Activated T-cell treated with anti-CD3 and anti-CD28 coated beads for 48 hours (primary cell): ENCODE measurements around the gene RTP4.

Experiments
- DNase-seq: peaks from one replicate; pipeline ENCODE4 v3.0.0-alpha.2; 2020; ENCODE audit warnings: low read depth

RTP4 gene

GRCh38 chr3:187368251-187369088, at the start of gene RTP4:
RTP4 (plus strand) TSS chr3:187368385; CDS start chr3:187368442, 57 bp downstream.
- DNase-seq, result peak; percentile 15

- DNase-seq, result peak; percentile 5
These were observed 49.2 kb upstream of the RTP4 start for GRCh38 chr3:187318819-187319616.

- DNase-seq, result peak; percentile 51
These were observed 48.4 kb upstream of the RTP4 start for GRCh38 chr3:187319699-187320302.

GRCh38 chr3:187321766-187322165, 46.4 kb upstream of the RTP4 start:
- DNase-seq, result no peak

GRCh38 chr3:187322291-187322690, 45.9 kb upstream of the RTP4 start:
- DNase-seq, result no peak

- DNase-seq, result no peak
These were observed 45.1 kb upstream of the RTP4 start for GRCh38 chr3:187323091-187323490.

- no peak for DNase-seq
These were observed 42.6 kb upstream of the RTP4 start for GRCh38 chr3:187325632-187326031.

GRCh38 chr3:187327845-187328244, 40.3 kb upstream of the RTP4 start:
- DNase-seq, result no peak

- DNase-seq, result no peak
These were observed 39.5 kb upstream of the RTP4 start for GRCh38 chr3:187328691-187329090.

- no peak for DNase-seq
These were observed 33.3 kb upstream of the RTP4 start for GRCh38 chr3:187334904-187335303.

- DNase-seq, result no peak
These were observed 31.9 kb upstream of the RTP4 start for GRCh38 chr3:187336322-187336721.

GRCh38 chr3:187340578-187340977, 27.6 kb upstream of the RTP4 start:
- DNase-seq, result no peak

- DNase-seq, result no peak
These were observed 25.9 kb upstream of the RTP4 start for GRCh38 chr3:187342255-187342654.

GRCh38 chr3:187343670-187344069, 24.5 kb upstream of the RTP4 start:
- DNase-seq, result no peak

- DNase-seq, result no peak
These were observed 15.3 kb upstream of the RTP4 start for GRCh38 chr3:187352581-187353575.

GRCh38 chr3:187358068-187358467, 10.1 kb upstream of the RTP4 start:
- no peak for DNase-seq

GRCh38 chr3:187359798-187360486, 8.2 kb upstream of the RTP4 start:
- DNase-seq, result no peak

- DNase-seq, result no peak
These were observed 7.6 kb upstream of the RTP4 start for GRCh38 chr3:187360596-187360995.

- DNase-seq, result no peak
These were observed 6.3 kb upstream of the RTP4 start for GRCh38 chr3:187361835-187362234.

GRCh38 chr3:187367561-187368103, 553 bp upstream of the RTP4 start:
- DNase-seq, result no peak

GRCh38 chr3:187369089-187369447, 883 bp downstream of the RTP4 start:
- DNase-seq, result no peak
